ENCODE measurements around the gene DUSP22. TPM values are rescaled to one million over a fixed set of nuclear protein-coding genes. Genes with fewer than 3 reads are reported as not detected.

Gene DUSP22
- total and polyA plus RNA-seq, 2 of the 8 experiments (the other 6 are each of a cell fraction or from before 2014, with no cell fraction given): 15.5 to 32.4 TPM

DNA sequence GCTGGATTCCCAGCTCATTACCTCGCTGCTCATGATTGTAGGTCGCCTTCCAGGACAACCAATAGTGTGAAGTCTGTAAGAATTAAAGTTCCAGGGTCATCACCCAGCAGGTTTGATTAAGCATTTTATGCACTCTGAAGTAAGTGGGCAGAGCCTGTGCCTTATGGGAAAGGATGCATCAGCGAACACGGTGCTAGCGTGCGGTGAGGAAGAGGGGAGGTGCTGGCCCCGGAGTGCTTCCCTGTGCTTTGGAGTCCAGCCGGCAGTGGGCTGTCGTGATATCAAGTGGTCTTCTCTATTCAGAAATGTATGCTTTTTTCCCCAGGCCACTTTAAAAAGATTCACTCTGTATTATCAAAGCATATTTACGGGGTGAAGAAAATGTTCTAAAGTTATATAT, 16.0 kb downstream of the DUSP22 start:
- H3K23ac ChIP-seq (ENCODE audit: insufficient read length): no peak overlapping the region
- WGBS, 2 experiments (ENCODE audit: extremely low coverage in 1 of 2, insufficient coverage in 1 of 2, insufficient read length in 1 of 2, insufficient replicate concordance in 2 of 2, low coverage in 1 of 2, low lambda C conversion rate in 2 of 2, missing lambda C conversion rate in 1 of 2): 87% methylated on average over 10 of the region's 10 CpGs; no CpG with 5 or more reads in 1 of the 2 experiments
- TF ChIP-seq POU5F1 (IDR thresholded peaks at IDR 0.05; ENCODE audit: low read depth, low read length): no peak
- TF ChIP-seq JUND (IDR thresholded peaks at IDR 0.05; ENCODE audit: low read length): no peak
- TF ChIP-seq CREB1 (IDR thresholded peaks at IDR 0.05): no peak
- TF ChIP-seq KDM4A (IDR thresholded peaks at IDR 0.05; ENCODE audit: low read depth, low read length, severe bottlenecking): no peak
- no peak for TF ChIP-seq EZH2 (IDR thresholded peaks at IDR 0.05; ENCODE audit: low read depth, low read length, severe bottlenecking)
- no peak for TF ChIP-seq USF2 (IDR thresholded peaks at IDR 0.05; ENCODE audit: low read length)
- TF ChIP-seq CTBP2 (IDR thresholded peaks at IDR 0.05; ENCODE audit: borderline replicate concordance, insufficient read depth, insufficient read length, low read length): no peak
- no peak for TF ChIP-seq GTF2F1 (IDR thresholded peaks at IDR 0.05; ENCODE audit: borderline replicate concordance, low read depth, low read length)
- TF ChIP-seq SUZ12 (IDR thresholded peaks at IDR 0.05; ENCODE audit: low read length): no peak
- TF ChIP-seq HDAC6 (IDR thresholded peaks at IDR 0.05; ENCODE audit: low read depth, low read length): no peak
- no peak for TF ChIP-seq ZNF274 (IDR thresholded peaks at IDR 0.05; ENCODE audit: borderline replicate concordance, extremely low read depth, low read length)
- no peak for TF ChIP-seq FOSL1 (IDR thresholded peaks at IDR 0.05; ENCODE audit: insufficient read depth, low read depth, low read length)
- no peak for TF ChIP-seq CBX8 (IDR thresholded peaks at IDR 0.05; ENCODE audit: borderline replicate concordance, low read depth, low read length)

More for the DNA sequence above, 16.0 kb downstream of the DUSP22 start:
- Histone ChIP-seq H2BK5ac (ENCODE audit: low read depth, low read length) (no peak overlapping the region), H4K5ac (ENCODE audit: insufficient read length, low read depth, low read length) (no peak overlapping the region), H3K36me3 (ENCODE audit: control insufficient read depth in 2 of 4, insufficient read depth in 4 of 4, low read length in 3 of 4) (no peaks in the 10 kb centered on the region; a peak in 1 of 8 replicates), H3K14ac (ENCODE audit: insufficient read length) (no peak overlapping the region), H4K20me1 (replicated peaks in 1 of 2; ENCODE audit: control insufficient read depth in 1 of 2, insufficient read depth in 2 of 2, low read length in 2 of 2) (no peaks in the 10 kb centered on the region), H3K18ac (ENCODE audit: extremely low read depth, low read length) (no peak overlapping the region), H3K23me2 (ENCODE audit: low read depth, low read length) (no peaks in the 10 kb centered on the region; the same call in 1 of the 2 replicates), H3K4ac (replicated peaks; ENCODE audit: insufficient read length, low read depth, low read length) (no peak overlapping the region), H2BK15ac (ENCODE audit: low read length) (no peak overlapping the region), H3K56ac (replicated peaks; ENCODE audit: insufficient read length, low read depth, low read length) (no peak overlapping the region), H3K79me2 (ENCODE audit: control insufficient read depth in 1 of 2, insufficient read depth in 2 of 2, low read length in 2 of 2) (no peaks in the 10 kb centered on the region), H4K91ac (replicated peaks; ENCODE audit: insufficient read length, low read length) (no peak overlapping the region), H3K79me1 (ENCODE audit: low read depth, low read length) (no peaks in the 10 kb centered on the region), H2BK12ac (ENCODE audit: low read depth, low read length) (no peak overlapping the region), H3K4me3 (ENCODE audit: extremely low read depth in 1 of 4, insufficient read depth in 2 of 4, low read depth in 3 of 4, low read length in 4 of 4) (no peak overlapping the region), H3K9me3 (ENCODE audit: insufficient read depth in 2 of 2, low read depth in 1 of 2, low read length in 1 of 2) (peaks cover 38 to 77% of the 10 kb centered on the region in 2 experiments; a peak in 3 of 4 replicates), H3K4me1 (replicated peaks in 1 of 4; ENCODE audit: control insufficient read depth in 3 of 4, insufficient read depth in 4 of 4, low read length in 3 of 4) (peaks cover 0 to 7% (median 0%) of the 10 kb centered on the region in 4 experiments; a peak in 4 of 7 replicates), H3K27ac (ENCODE audit: low read depth, low read length) (no peak overlapping the region), H3K4me2 (ENCODE audit: insufficient read depth in 1 of 2, low read depth in 2 of 2, low read length in 2 of 2) (no peak overlapping the region), H2AFZ (ENCODE audit: low read length) (no peak overlapping the region), H2BK120ac (replicated peaks; ENCODE audit: low read depth, low read length) (no peak overlapping the region), H2AK5ac (ENCODE audit: low read depth, low read length) (no peak overlapping the region), H2BK20ac (ENCODE audit: low read length) (no peak overlapping the region), H3K9ac (replicated peaks in 1 of 4; ENCODE audit: extremely low read depth in 1 of 4, low read depth in 3 of 4, low read length in 3 of 4) (no peak overlapping the region), H3K27me3 (replicated peaks in 1 of 4; ENCODE audit: control insufficient read depth in 3 of 4, extremely low read depth in 1 of 4, insufficient read depth in 3 of 4, low read length in 3 of 4) (no peaks in the 10 kb centered on the region; a peak in 2 of 7 replicates), H4K8ac (ENCODE audit: extremely low read depth, insufficient read depth, low read length) (no peak overlapping the region)
- FAIRE-seq (no peak), DNase-seq (ENCODE audit: low read depth in 1 of 2, low spot score in 2 of 2) (no peak)
- ChIA-PET POLR2A (ENCODE audit: partially characterized antibody) (interaction anchor here (0.5 kb wide), 1 partner anchor 139 kb away, joined by 3 read pairs; no protein-coding TSS in a partner anchor), CTCF (ENCODE audit: partially characterized antibody) (interaction anchor here (1.3 to 2.6 kb wide), 5 partner anchors 8 to 101 kb away, joined by 4 to 9 read pairs (median 7); no protein-coding TSS in a partner anchor)
